GM12892 (cell line): ENCODE results near the gene AFMID.

ENCODE experiments used
- POLR2A ChIP-seq: IDR thresholded peaks from 2 replicates; pipeline ENCODE4 v1.6.1; 2011; ENCODE audit warnings: low read depth, low read length, control low read depth
- POLR2AphosphoS5 ChIP-seq: IDR thresholded peaks from 2 replicates; pipeline ENCODE4 v1.6.1; 2011; ENCODE audit warnings: low read depth, low read length, control low read depth

DNA sequence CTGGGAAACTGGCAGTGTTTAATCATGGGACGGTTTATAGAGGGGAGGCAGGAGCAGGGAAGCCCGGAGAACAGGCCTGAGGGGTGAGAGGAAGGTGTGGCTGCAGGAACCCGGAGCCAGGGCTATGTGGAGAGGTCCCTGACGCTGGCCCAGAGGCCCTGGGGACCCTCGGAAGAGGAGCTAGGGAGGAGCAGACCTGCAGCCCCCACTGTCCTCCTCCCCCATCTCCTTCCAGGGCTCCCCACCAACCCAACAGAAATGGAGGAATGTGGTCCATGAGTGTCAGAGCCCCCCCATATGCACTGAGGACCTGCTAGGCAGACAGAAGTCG is 64.6 kb downstream of the AFMID start:
- TF ChIP-seq POLR2AphosphoS5 (no peak), POLR2A (no peak)
